Epidermal melanocyte (primary cell): ENCODE results near the gene GALNT11.
"Not testable (repeated sequence)": the region's sequence is repeated elsewhere in the genome, so short reads cannot be mapped to it uniquely, and the experiment has no call there.

Experiments used
- DNase-seq: peaks from one replicate; pipeline ENCODE4 v3.0.0; 2011; ENCODE audit warnings: low spot score; ENCODE audit not compliant: insufficient read length

The GALNT11 gene

DNA sequence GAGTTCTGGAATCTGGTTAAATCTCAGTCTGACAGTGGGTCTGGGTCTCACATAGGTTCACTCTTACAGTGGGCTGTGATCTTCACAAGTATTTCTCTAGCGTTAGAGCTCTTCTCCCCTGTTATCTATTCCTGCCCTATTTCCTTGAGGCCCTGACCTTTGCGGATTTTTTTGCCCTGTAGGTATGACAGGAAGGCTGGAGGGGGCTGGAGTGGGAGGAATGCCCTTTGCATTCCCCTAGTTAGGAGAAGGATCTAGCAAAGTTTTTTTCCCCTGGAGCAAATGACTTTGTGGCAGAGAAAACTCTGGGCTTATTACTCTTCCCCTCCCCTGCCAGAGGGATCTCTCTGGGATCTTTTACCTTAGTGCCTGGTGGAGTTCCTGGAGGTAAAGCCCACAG is 49.2 kb downstream of the GALNT11 start:
- no peak for DNase-seq

GRCh38 chr7:152075379-152075778 is 49.9 kb downstream of the GALNT11 start:
- not testable (repeated sequence) for DNase-seq

- DNase-seq = no peak
Observed at GRCh38 chr7:152076324-152076821, 50.9 kb downstream of the GALNT11 start.

DNA sequence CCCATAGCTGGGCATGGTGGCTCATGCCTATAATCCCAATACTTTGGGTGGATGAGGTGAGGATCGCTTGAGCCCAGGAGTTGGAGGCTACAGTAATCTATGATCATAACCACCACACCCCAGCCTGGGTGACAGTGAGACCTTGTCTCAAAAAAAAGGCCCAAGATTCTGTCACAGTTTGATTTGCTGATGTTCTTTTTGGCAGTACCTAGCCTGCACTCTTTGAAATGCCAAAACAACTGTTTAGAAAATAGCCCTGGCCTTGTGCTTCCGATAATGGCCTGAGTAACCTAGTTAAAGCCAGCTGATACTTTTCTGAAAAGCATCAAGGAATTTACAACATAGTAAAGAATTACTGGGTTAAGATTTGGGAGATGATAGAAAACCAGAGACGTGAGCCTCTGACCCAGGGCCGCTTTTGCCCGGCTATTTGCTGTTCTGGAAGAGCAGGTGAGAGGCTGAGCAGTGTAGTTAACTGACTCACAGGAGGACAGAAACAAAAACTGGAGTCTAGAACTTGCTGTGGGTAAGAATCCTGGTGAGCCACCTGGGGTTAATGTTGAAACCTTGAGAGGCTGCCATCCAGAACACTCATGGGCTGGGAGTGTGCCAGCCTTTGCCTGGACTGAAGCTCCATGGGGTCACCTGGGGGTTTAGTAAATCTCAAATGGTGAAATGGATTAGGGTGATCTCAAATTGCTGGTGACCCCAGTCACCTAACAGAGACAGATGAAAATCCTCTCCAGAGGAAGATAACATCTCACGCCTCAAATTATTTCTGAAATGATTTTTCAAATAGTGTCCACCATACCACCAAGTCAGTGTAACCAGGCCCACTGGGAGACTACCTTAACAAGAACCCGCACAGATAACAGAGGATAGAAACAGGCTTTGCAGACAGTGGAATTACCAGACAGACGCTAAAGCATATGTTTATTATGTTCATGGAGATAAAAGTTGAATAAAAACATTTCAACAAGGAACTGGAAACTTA is 51.8 kb downstream of the GALNT11 start:
- DNase-seq = no peak

DNA sequence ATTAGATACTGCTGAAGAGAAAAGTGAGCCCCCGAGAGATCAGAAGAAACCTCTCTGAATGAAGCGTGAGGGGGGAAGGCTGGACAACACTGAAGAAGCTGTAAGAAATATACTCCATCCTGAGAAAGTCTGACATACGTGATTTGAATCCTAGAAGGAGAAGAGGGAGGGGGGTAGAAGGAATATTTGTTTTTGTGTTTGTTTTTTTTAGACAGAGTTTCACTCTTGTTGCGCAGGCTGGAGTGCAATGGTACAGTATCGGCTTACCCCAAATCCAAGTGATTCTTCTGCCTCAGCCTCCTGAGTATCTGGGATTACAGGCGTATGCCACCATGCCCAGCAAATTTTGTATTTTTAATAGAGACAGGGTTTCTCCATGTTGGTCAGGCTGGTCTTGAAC is 52.6 kb downstream of the GALNT11 start:
- DNase-seq = no peak

- no peak for DNase-seq
Observed at GRCh38 chr7:152078786-152079185, 53.3 kb downstream of the GALNT11 start.

DNA sequence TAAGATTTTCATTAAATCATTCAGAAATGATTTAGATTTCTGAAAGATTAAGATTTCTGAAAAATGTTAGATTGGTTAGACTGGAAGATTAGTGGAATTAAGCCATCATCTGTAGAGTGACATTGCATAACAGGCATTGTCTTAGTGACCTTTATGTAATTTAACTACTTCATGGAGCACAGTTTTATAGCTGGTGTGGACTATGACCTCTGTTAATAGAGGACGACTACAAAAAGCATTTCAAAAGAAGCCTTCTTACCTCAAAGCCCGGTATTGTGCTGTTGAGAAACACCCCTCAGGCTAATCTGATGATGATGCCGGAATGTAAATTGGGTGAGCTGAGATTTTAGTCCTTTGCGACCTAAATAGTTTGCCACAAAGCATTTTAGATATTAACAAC is 55.6 kb downstream of the GALNT11 start:
- DNase-seq = no peak

DNA sequence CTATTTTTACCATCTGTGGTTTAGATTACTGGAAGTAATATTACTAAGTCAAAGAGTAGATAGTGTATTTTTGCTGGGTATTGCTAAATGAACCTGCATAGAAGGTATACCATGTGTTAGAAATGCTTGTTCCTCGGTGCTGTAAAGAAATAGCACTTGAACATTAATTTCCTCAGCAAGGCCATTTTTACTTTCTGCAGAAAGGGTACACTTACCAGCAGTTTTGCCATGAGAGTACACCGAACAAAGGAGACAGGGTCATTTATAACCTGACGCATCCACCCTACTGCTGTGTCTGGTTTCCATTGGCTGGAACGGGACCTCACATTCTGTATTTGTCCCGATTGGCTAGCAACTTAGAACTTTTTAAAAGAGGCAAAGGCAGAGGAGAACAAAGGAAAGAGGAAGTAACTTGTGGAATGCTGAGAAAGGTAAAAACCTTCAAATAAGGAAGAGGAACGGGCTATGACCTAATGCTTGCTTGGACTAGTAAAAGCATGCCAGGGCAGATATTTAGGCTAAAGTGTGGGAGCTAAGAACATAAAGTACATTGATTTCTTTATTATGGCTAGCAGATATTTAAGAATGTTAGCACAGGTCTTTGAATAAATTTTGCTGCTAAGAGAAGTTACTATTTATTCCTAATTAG is 56.7 kb downstream of the GALNT11 start:
- DNase-seq = not testable (repeated sequence)

DNA sequence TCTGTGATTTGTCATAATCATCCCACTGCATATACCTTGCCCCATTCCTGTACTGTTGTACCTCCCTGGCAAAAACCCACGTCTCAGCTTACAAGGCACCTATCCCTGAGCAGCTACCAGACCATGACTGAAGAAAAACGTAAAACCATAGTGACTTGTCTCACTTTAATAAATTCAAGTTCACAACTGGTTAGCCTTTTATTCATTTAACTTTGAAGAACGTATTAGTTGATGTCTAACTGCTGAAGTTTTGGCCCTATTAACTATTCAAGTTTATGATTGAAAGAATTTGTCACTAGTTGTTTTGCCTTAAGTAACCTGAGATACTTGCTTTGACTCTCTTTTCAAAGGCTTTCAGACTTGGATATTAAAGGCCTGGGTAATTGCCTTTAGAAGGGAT is 59.7 kb downstream of the GALNT11 start:
- no peak for DNase-seq

DNA sequence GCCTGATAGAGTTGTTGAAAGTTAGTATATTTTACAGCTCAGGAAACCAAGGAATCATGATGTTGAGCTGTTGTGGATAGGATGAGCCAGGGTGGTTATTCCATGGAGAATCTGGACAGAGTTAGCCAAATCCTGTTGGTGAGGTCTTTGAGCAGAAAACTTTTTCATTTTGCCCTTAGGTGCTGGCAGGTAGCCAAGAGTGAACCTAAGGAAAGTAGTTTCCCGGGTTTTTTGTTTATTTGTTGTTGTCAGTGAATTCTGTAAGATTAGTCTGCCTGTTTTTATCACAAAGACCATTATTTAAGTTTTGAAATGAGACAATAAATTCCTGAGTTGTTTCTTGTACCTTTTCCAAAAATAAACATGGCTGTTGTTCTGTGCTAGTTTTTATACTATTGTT is 61.0 kb downstream of the GALNT11 start:
- no peak for DNase-seq

GRCh38 chr7:152089183-152089582 is 63.7 kb downstream of the GALNT11 start:
- DNase-seq = no peak

DNA sequence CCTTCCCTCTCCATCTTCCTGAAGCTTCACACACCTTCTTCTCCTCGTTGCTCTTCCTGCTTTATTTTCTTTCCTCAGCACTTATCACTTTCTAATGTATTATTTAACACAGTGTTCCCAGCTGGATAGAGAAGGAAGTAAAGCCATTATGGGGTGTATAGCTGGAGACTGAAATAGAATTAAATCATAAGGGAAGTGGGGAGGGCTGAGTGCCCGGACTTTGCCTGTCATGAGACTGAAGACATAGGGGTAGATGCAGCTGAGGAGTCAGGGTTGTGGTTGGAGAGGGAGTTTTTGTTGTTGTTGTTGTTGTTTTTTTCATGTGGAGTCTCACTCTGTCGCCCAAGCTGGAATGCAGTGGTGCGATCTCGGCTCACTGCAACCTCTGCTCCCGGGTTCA is 65.3 kb downstream of the GALNT11 start:
- DNase-seq = no peak

DNA sequence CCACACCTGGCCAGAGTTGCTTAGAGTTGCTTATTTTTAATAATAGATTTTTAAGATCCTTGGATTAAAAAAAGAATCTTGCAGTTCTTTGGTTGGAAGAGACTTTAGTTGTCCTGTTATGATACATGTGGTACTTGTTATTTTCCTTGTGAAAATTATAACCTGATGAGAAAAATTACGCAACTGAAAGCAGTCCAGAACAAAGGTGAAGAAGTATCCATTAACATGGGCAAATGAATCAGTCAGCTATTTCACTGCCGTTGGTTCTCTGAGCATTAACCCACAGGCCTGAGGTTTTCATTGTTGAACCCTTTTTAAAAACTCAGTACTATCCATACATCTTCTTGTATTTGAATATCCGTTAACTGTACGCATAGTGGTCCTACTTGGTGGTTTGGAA is 68.2 kb downstream of the GALNT11 start:
- no peak for DNase-seq

DNA sequence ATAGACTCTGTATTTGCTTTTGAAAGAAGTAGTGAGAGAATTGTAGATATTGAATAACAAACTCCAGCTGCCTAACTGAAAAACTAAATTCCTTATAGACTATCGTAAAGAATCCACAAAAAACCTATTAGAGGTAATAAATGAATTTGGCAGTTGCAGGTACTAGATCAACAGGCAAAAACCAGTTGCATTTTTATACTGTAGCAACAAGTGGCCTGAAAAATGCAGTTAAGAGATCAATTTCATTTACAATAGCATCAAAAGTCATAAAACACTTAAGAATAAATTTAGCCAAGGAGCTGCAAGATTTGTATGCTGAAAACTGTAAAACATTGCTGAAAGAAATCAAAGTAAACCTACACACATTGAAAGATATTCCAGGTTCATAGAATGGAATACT is 70.3 kb downstream of the GALNT11 start:
- DNase-seq = no peak

DNA sequence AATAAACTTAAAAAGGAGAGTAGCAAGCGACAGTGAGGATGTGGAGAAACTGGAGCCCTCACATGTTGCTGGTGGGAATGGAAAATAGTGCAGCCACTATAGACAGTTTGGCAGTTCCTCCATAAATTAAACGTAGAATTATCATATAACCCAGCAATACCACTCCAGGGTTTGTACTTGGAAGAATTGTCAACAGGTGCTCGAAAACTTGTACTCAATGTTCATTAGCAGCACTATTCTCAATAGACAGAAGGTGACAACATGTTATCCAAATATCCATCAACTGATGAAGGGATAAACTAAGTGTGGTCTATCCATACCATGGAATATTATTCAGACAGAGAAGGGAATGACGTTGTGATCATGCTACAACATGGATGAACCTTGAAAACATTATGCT is 71.9 kb downstream of the GALNT11 start:
- DNase-seq = no peak

GRCh38 chr7:152103066-152103465 is 77.6 kb downstream of the GALNT11 start:
- no peak for DNase-seq

DNA sequence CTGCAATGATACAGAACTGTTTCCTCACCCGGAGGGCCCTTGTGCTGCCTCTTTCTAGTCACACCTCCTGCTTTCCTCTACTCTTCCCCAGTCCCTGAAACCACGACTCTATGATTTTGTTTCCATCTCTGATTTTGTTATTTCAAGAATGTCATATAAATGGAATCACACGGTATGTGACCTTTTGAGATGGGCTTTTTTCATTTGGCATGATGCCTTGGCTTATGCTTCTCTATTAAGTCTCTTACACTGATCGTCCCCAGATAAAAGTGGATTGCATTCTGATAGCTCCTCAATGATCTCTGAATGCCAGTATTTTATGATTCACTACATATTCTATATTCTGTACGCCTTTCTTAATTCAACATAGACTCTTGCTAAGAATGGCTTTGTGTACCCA is 78.2 kb downstream of the GALNT11 start:
- DNase-seq = no peak

DNA sequence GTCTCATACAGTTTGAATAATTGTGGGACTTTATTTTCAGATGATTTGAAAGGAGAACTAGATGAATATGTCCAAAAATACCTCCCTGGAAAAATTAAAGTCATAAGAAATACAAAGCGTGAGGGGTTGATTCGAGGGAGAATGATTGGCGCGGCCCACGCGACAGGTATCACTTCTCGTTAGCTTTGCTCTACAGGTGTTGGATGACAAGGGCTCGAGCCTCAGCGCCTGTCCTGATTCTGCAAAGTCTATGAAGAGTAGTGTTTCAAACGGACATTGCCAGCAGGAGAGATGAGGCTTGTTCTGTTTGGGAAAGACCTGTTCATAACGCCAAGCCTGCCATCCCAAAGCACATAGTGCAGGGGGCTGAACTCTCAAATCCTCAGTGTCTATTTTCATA is 79.7 kb downstream of the GALNT11 start:
- DNase-seq = no peak

GRCh38 chr7:152106990-152107389 is 81.5 kb downstream of the GALNT11 start:
- no peak for DNase-seq

- DNase-seq = no peak
Observed at GRCh38 chr7:152107945-152108344, 82.5 kb downstream of the GALNT11 start.

DNA sequence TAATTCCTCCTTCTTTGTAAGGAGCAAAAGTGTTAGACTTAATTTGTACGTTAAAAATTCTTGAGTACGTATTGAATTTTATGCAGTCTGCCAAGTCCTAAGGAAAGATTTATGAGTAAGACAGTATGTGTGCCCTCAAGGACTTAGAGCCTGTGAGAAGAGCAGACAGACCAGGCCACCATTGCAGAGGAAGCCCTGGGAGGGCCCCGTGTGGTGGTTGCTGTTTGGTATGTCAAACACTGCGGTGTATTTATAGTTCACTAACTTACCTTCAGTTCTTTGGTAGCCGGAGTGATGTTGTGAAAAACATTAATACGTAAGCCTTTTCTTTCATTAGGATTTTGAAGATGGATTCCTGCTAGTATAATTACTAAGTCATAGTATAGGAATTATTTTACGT is 82.9 kb downstream of the GALNT11 start:
- no peak for DNase-seq

DNA sequence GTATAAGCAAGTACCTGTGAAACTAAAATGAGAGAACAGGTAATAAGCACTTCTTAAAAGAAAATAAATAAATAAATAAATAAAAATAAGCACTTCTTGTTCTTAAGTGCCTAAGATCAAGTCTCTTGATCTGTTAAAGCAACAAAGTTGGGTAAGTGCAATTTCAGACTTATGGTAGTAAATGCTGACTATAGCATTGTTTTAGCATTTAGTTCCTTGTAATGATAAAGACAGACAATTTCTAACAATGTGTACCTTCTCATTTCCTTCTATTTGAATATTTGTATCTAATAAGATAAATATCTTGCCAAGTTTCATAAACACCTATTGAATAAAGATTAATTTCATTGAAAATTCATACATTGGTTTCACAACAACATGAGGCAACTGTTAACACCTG is 87.4 kb downstream of the GALNT11 start:
- DNase-seq = no peak
